ENCODE results near the gene DIAPH2. TPM values are rescaled to one million over a fixed set of nuclear protein-coding genes. Genes with fewer than 3 reads are reported as not detected.
"Not testable (repeated sequence)": the region's sequence is repeated elsewhere in the genome, so short reads cannot be mapped to it uniquely, and the experiment has no call there.

The DIAPH2 gene
- total RNA-seq, 1 experiment from 2014 or later, result 22.5 TPM

- no peak for DNase-seq
These were observed 717.0 kb downstream of the DIAPH2 start for GRCh38 chrX:97401586-97402136.

GRCh38 chrX:97402333-97402732 lies 717.7 kb downstream of the DIAPH2 start:
- H3K27ac ChIP-seq, result no peak overlapping the region
- no peaks in the 10 kb centered on the region for H3K36me3 ChIP-seq
- H3K9me3 ChIP-seq (replicated peaks), result no peaks in the 10 kb centered on the region
- H3K27me3 ChIP-seq, result no peaks in the 10 kb centered on the region
- no peaks in the 10 kb centered on the region for H3K4me1 ChIP-seq
- H3K4me3 ChIP-seq, result no peak overlapping the region
- no peak for DNase-seq

More at GRCh38 chrX:97401586-97402136, 717.0 kb downstream of the DIAPH2 start:
- H3K9me3 ChIP-seq (replicated peaks), result no peaks in the 10 kb centered on the region
- no peak overlapping the region for H3K27ac ChIP-seq
- no peak overlapping the region for H3K4me3 ChIP-seq
- no peaks in the 10 kb centered on the region for H3K4me1 ChIP-seq
- no peaks in the 10 kb centered on the region for H3K27me3 ChIP-seq
- no peaks in the 10 kb centered on the region for H3K36me3 ChIP-seq

GRCh38 chrX:97402903-97403302 lies 718.3 kb downstream of the DIAPH2 start:
- DNase-seq, result no peak
- Histone ChIP-seq H3K36me3 (no peaks in the 10 kb centered on the region), H3K9me3 (replicated peaks) (no peaks in the 10 kb centered on the region)

GRCh38 chrX:97405031-97405660 lies 720.5 kb downstream of the DIAPH2 start:
- no peak for DNase-seq
- Histone ChIP-seq H3K4me1 (no peaks in the 10 kb centered on the region), H3K4me3 (no peak overlapping the region), H3K27ac (no peak overlapping the region), H3K36me3 (no peaks in the 10 kb centered on the region), H3K9me3 (replicated peaks) (no peaks in the 10 kb centered on the region), H3K27me3 (no peaks in the 10 kb centered on the region)

More at GRCh38 chrX:97402903-97403302, 718.3 kb downstream of the DIAPH2 start:
- H3K27me3 ChIP-seq, result no peaks in the 10 kb centered on the region
- H3K4me3 ChIP-seq, result no peak overlapping the region
- no peaks in the 10 kb centered on the region for H3K4me1 ChIP-seq
- H3K27ac ChIP-seq, result no peak overlapping the region

- not testable (repeated sequence) for H3K27ac ChIP-seq; DNase-seq; H3K9me3 ChIP-seq (replicated peaks); H3K27me3 ChIP-seq; H3K36me3 ChIP-seq; H3K4me1 ChIP-seq; H3K4me3 ChIP-seq
These were observed 725.2 kb downstream of the DIAPH2 start for GRCh38 chrX:97409632-97410415.

GRCh38 chrX:97416461-97416860 lies 731.8 kb downstream of the DIAPH2 start:
- H3K36me3 ChIP-seq, result no peaks in the 10 kb centered on the region
- no peaks in the 10 kb centered on the region for H3K4me1 ChIP-seq
- peak in 1 of 2 experiments; percentile 10 for DNase-seq
- H3K9me3 ChIP-seq (replicated peaks), result no peaks in the 10 kb centered on the region
- no peak overlapping the region for H3K27ac ChIP-seq
- no peak overlapping the region for H3K4me3 ChIP-seq
- no peaks in the 10 kb centered on the region for H3K27me3 ChIP-seq

- no peak for DNase-seq
- H3K9me3 ChIP-seq (replicated peaks), result no peaks in the 10 kb centered on the region
- H3K36me3 ChIP-seq, result no peaks in the 10 kb centered on the region
- no peak overlapping the region for H3K4me3 ChIP-seq
- no peaks in the 10 kb centered on the region for H3K4me1 ChIP-seq
- no peak overlapping the region for H3K27ac ChIP-seq
- H3K27me3 ChIP-seq, result no peaks in the 10 kb centered on the region
These were observed 744.5 kb downstream of the DIAPH2 start for GRCh38 chrX:97429101-97429500.

- Histone ChIP-seq H3K4me1 (no peaks in the 10 kb centered on the region), H3K36me3 (no peaks in the 10 kb centered on the region), H3K27ac (no peak overlapping the region), H3K9me3 (replicated peaks) (no peaks in the 10 kb centered on the region), H3K4me3 (no peak overlapping the region), H3K27me3 (no peaks in the 10 kb centered on the region)
- no peak for DNase-seq
These were observed 746.6 kb downstream of the DIAPH2 start for GRCh38 chrX:97431281-97431680.

- Histone ChIP-seq H3K36me3 (no peaks in the 10 kb centered on the region), H3K9me3 (replicated peaks) (no peaks in the 10 kb centered on the region), H3K4me1 (peaks cover 21% of the 10 kb centered on the region), H3K27me3 (no peaks in the 10 kb centered on the region), H3K4me3 (no peak overlapping the region), H3K27ac (no peak overlapping the region)
- no peak for DNase-seq
These were observed 761.7 kb downstream of the DIAPH2 start for GRCh38 chrX:97446298-97446882.

GRCh38 chrX:97447306-97447705 lies 762.7 kb downstream of the DIAPH2 start:
- no peak for DNase-seq
- Histone ChIP-seq H3K4me1 (peaks cover 21% of the 10 kb centered on the region), H3K27me3 (no peaks in the 10 kb centered on the region), H3K4me3 (no peak overlapping the region), H3K36me3 (no peaks in the 10 kb centered on the region), H3K9me3 (replicated peaks) (no peaks in the 10 kb centered on the region), H3K27ac (no peak overlapping the region)

GRCh38 chrX:97452283-97452682 lies 767.6 kb downstream of the DIAPH2 start:
- no peaks in the 10 kb centered on the region for H3K27me3 ChIP-seq
- no peaks in the 10 kb centered on the region for H3K9me3 ChIP-seq (replicated peaks)
- no peaks in the 10 kb centered on the region for H3K36me3 ChIP-seq
- DNase-seq, result no peak
- no peaks in the 10 kb centered on the region for H3K4me1 ChIP-seq
- no peak overlapping the region for H3K27ac ChIP-seq
- H3K4me3 ChIP-seq, result no peak overlapping the region

- H3K9me3 ChIP-seq (replicated peaks), result no peaks in the 10 kb centered on the region
- no peak overlapping the region for H3K27ac ChIP-seq
- H3K4me1 ChIP-seq, result no peaks in the 10 kb centered on the region
- H3K4me3 ChIP-seq, result no peak overlapping the region
- no peak for DNase-seq
- no peaks in the 10 kb centered on the region for H3K36me3 ChIP-seq
- H3K27me3 ChIP-seq, result no peaks in the 10 kb centered on the region
These were observed 777.1 kb downstream of the DIAPH2 start for GRCh38 chrX:97461763-97462162.

- peak in 1 of 2 experiments; percentile 6 for DNase-seq
These were observed 786.4 kb downstream of the DIAPH2 start for GRCh38 chrX:97471071-97471470.

GRCh38 chrX:97474933-97475332 lies 790.3 kb downstream of the DIAPH2 start:
- Histone ChIP-seq H3K4me3 (no peak overlapping the region), H3K27me3 (no peaks in the 10 kb centered on the region), H3K27ac (no peak overlapping the region), H3K9me3 (replicated peaks) (no peaks in the 10 kb centered on the region), H3K36me3 (no peaks in the 10 kb centered on the region), H3K4me1 (no peaks in the 10 kb centered on the region)
- DNase-seq, result no peak

More at GRCh38 chrX:97471071-97471470, 786.4 kb downstream of the DIAPH2 start:
- Histone ChIP-seq H3K4me1 (no peaks in the 10 kb centered on the region), H3K9me3 (replicated peaks) (no peaks in the 10 kb centered on the region), H3K36me3 (no peaks in the 10 kb centered on the region), H3K27ac (no peak overlapping the region), H3K27me3 (no peaks in the 10 kb centered on the region), H3K4me3 (no peak overlapping the region)
